Middle frontal gyrus (tissue), 1 donor: ENCODE data around the gene INVS.
"Not testable (repeated sequence)": the region's sequence is repeated elsewhere in the genome, so short reads cannot be mapped to it uniquely, and the experiment has no call there.

Experiments used
- DNase-seq: peaks from one replicate; pipeline ENCODE4 v3.0.0-alpha.2; 2015; ENCODE audit warnings: low spot score; ENCODE audit errors: extremely low spot score

The INVS gene

GRCh38 chr9:100309992-100310391, 210.9 kb downstream of the INVS start:
- no peak for DNase-seq

- DNase-seq, result no peak
Observed at GRCh38 chr9:100315561-100315960, 216.5 kb downstream of the INVS start.

- no peak for DNase-seq
Observed at GRCh38 chr9:100317706-100318105, 218.7 kb downstream of the INVS start.

- peak; percentile 56 for DNase-seq
Observed at GRCh38 chr9:100322954-100323536, 224.0 kb downstream of the INVS start.

- no peak for DNase-seq
Observed at GRCh38 chr9:100324594-100325200, 225.7 kb downstream of the INVS start.

GRCh38 chr9:100338736-100339135, 239.7 kb downstream of the INVS start:
- not testable (repeated sequence) for DNase-seq

- DNase-seq, result no peak
Observed at GRCh38 chr9:100340224-100340623, 241.2 kb downstream of the INVS start.

- no peak for DNase-seq
Observed at GRCh38 chr9:100341889-100342288, 242.8 kb downstream of the INVS start.

- DNase-seq, result no peak
Observed at GRCh38 chr9:100346836-100347235, 247.8 kb downstream of the INVS start.

- DNase-seq, result no peak
Observed at GRCh38 chr9:100350188-100350587, 251.1 kb downstream of the INVS start.
